BE2C (cell line): ENCODE results near the gene LDAH.
A peak's percentile ranks its signal among the peaks of the same experiment; 100 is the strongest.

ENCODE experiments used
- DNase-seq: peaks from one replicate; pipeline ENCODE4 v3.0.0-alpha.2; 2020
- H3K27me3 ChIP-seq: fragments of 250-450 bp; sonication (Bioruptor Pico); 2 replicates; pipeline ENCODE4 v1.5.1; 2020; ENCODE audit warnings: mild to moderate bottlenecking
- H3K36me3 ChIP-seq: fragments of 250-450 bp; sonication (Bioruptor Pico); 2 replicates; pipeline ENCODE4 v1.5.1; 2020; ENCODE audit warnings: mild to moderate bottlenecking
- H3K4me1 ChIP-seq: fragments of 250-450 bp; sonication (Bioruptor Pico); 2 replicates; pipeline ENCODE4 v1.5.1; 2020
- H3K4me3 ChIP-seq: 2 replicates; pipeline ENCODE4 v1.5.1; 2011; ENCODE audit warnings: low read depth, low read length
- H3K9me3 ChIP-seq: fragments of 250-450 bp; sonication (Bioruptor Pico); 2 replicates; pipeline ENCODE4 v1.5.1; 2020
- TF ChIP-seq, protein P1 (sequence below): IDR thresholded peaks from 2 replicates; pipeline ENCODE4 v1.5.1; 2012; ENCODE audit warnings: mild to moderate bottlenecking, low read depth, low read length

LDAH gene

DNA sequence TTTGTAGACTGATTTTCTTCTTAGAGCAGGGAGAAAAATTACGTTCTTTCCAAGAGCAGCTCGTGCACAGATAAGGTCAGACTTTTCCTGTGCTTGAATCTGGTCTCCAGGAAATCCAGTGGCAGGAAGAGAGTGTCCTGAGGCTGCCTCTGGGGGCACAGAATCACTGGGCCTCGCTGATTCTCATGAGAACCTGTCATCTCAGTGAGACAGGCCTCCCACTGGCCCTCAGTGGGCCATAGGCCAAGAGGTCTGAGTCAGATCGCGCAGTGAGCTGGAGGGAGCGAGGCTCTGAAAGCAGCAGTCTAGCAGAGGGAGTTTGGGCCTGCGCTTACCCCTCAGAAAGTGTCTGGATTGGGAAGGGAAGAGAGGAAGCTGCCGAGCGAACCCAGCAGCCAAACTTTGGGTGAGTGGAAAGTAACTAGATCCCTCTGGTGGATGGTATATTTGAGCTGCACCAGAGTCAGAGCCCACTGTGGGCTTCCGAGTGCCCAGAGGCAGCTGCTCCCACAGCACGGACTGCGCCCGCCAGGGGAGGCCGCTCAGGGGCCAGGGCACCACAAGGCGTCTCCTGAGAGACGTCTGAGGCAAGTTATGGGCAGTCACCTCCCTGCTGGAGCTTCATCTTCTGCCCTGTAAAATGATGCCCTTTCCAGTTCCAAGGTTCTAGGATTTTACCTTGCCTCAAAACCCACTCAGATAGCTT, 147.8 kb downstream of the LDAH start:
- H3K9me3 ChIP-seq: no peaks in the 10 kb centered on the region; the same call in 1 of the 2 replicates
- no peaks in the 10 kb centered on the region for H3K36me3 ChIP-seq
- DNase-seq: peak; percentile 64
- no peak overlapping the region for H3K4me3 ChIP-seq
- H3K4me1 ChIP-seq: no peaks in the 10 kb centered on the region
- H3K27me3 ChIP-seq: peaks cover 23% of the 10 kb centered on the region
- TF ChIP-seq, protein P1, sequence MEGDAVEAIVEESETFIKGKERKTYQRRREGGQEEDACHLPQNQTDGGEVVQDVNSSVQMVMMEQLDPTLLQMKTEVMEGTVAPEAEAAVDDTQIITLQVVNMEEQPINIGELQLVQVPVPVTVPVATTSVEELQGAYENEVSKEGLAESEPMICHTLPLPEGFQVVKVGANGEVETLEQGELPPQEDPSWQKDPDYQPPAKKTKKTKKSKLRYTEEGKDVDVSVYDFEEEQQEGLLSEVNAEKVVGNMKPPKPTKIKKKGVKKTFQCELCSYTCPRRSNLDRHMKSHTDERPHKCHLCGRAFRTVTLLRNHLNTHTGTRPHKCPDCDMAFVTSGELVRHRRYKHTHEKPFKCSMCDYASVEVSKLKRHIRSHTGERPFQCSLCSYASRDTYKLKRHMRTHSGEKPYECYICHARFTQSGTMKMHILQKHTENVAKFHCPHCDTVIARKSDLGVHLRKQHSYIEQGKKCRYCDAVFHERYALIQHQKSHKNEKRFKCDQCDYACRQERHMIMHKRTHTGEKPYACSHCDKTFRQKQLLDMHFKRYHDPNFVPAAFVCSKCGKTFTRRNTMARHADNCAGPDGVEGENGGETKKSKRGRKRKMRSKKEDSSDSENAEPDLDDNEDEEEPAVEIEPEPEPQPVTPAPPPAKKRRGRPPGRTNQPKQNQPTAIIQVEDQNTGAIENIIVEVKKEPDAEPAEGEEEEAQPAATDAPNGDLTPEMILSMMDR: no peak

DNA sequence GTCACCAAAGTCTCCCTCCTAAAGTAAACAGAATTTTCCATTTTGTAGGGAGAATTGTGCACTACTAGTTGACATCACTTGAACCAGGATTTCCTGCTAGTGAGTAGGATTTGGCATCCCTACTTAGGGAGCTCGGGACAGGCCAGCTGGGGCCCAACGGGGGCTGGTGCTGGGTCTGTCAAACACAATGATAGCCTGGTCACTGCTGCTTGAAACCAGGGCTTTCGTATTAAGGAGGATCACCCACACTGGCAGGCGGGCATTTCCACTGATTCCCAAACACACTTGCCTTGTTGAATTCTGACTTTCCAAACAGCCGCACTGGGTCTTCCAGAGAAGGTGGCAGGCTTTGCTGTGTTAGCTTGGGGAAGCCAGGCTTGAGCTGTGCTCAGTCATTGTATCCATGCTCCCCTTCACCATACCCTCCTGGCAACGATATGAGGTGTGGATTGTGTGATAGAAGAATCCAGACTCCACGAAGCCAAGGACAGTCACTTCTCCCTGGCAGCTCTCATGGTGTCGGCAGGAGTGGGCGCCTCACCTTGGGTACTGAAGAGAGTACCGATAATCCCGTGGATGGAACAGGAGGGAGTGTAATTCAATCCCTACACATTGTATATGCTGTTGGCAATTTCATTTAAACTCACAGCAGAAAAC, 148.5 kb downstream of the LDAH start:
- Histone ChIP-seq H3K36me3 (no peaks in the 10 kb centered on the region), H3K4me1 (no peaks in the 10 kb centered on the region), H3K27me3 (peaks cover 30% of the 10 kb centered on the region), H3K4me3 (no peak overlapping the region), H3K9me3 (no peaks in the 10 kb centered on the region; the same call in 1 of the 2 replicates)
- TF ChIP-seq, protein P1: no peak
- DNase-seq: no peak

GRCh38 chr2:20673686-20674308, 149.1 kb downstream of the LDAH start:
- no peak for DNase-seq
- TF ChIP-seq, protein P1: no peak
- Histone ChIP-seq H3K9me3 (no peaks in the 10 kb centered on the region; the same call in 1 of the 2 replicates), H3K27me3 (peaks cover 32% of the 10 kb centered on the region), H3K36me3 (no peaks in the 10 kb centered on the region), H3K4me3 (no peak overlapping the region), H3K4me1 (no peaks in the 10 kb centered on the region)

DNA sequence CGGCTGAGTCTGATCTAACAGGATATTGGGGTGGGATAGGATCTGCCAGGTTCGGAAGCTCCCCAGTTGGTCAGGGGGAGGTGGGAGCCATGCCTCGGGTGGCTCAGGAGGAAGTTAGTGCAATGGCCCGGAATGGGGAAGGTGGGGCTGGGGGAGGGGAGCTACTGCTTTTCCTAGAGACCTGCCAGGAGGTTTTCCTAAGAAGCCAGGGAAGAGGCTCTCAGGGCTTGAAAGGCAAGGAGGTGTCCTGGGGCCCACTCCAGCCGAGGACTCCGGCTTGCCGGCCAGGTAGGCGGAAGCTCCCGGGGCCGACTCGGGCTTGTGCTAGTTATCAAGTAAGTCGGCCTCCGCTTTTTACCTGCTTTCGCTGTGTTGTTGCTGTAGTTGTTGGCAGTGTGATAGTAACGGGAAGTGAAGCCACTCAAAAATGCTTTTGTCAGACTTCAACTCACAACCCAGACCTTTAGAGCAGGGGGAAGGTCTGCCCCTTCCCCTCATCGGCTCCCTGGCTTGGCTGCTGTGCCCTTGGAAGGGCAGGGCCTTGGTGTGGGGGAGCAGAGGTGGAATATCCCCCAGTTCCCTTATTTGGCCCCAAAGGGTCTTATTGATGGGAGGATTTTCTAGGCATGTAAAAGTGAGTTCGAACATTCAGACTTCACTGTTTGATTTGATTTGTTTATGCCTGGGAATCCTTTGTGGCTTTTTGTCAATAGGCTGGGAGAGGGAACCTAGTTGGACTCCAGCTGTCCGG, 150.5 kb downstream of the LDAH start:
- Histone ChIP-seq H3K27me3 (peaks cover 40% of the 10 kb centered on the region), H3K9me3 (no peaks in the 10 kb centered on the region; the same call in 1 of the 2 replicates), H3K4me1 (no peaks in the 10 kb centered on the region), H3K36me3 (no peaks in the 10 kb centered on the region), H3K4me3 (no peak overlapping the region)
- TF ChIP-seq, protein P1: no peak
- DNase-seq: no peak

GRCh38 chr2:20671736-20672080, 151.2 kb downstream of the LDAH start:
- Histone ChIP-seq H3K4me1 (no peaks in the 10 kb centered on the region), H3K4me3 (no peak overlapping the region), H3K27me3 (peaks cover 42% of the 10 kb centered on the region), H3K36me3 (no peaks in the 10 kb centered on the region), H3K9me3 (no peaks in the 10 kb centered on the region; the same call in 1 of the 2 replicates)
- TF ChIP-seq, protein P1: no peak
- no peak for DNase-seq
